ENCODE results near the gene ARHGEF4.

- TF ChIP-seq, protein P1, sequence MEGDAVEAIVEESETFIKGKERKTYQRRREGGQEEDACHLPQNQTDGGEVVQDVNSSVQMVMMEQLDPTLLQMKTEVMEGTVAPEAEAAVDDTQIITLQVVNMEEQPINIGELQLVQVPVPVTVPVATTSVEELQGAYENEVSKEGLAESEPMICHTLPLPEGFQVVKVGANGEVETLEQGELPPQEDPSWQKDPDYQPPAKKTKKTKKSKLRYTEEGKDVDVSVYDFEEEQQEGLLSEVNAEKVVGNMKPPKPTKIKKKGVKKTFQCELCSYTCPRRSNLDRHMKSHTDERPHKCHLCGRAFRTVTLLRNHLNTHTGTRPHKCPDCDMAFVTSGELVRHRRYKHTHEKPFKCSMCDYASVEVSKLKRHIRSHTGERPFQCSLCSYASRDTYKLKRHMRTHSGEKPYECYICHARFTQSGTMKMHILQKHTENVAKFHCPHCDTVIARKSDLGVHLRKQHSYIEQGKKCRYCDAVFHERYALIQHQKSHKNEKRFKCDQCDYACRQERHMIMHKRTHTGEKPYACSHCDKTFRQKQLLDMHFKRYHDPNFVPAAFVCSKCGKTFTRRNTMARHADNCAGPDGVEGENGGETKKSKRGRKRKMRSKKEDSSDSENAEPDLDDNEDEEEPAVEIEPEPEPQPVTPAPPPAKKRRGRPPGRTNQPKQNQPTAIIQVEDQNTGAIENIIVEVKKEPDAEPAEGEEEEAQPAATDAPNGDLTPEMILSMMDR (IDR thresholded peaks at IDR 0.05): no peak
- no peak for TF ChIP-seq POLR2A (IDR thresholded peaks at IDR 0.05)
Observed at GRCh38 chr2:130976591-130977237, 140.0 kb downstream of the ARHGEF4 start.

Measured in heart left ventricle (tissue), 13 donors.